ACHN (cell line): ENCODE results near the gene MPG.
"Not testable (repeated sequence)": the region's sequence is repeated elsewhere in the genome, so short reads cannot be mapped to it uniquely, and the experiment has no call there.

Experiments used
- DNase-seq: peaks from one replicate; pipeline ENCODE4 v3.0.0-alpha.2; 2015
- in situ Hi-C: cut with HindIII; loops from 2 replicates; pipeline ENCODE4 v1.10.0; 2017; ENCODE audit warnings: low sequenced_read_pairs, low pct_ligation_motif_present, low pct_unique_long_range_greater_than_20kb

Gene MPG

GRCh38 chr16:123558-124350 lies 45.7 kb downstream of the MPG start:
- DNase-seq, in situ Hi-C loops: not testable (repeated sequence)

DNA sequence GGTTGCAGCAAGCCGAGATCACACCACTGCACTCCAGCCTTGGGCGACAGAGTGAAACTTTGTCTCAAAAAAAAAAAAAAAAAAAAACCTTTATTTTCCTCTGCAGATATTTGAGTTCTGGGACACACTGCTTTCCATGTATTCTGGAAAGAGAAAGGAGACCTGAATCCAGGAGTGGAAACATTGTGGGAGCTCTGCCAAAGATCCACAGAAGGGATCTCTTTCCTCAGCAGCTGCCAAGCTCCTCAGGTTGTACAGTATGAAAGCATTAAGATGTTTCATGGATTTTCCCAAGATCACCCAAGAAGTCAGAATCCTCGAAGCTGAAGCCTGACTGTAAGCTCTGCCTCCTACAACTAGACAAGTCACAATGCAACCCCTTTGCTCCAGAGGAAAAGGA lies 47.0 kb downstream of the MPG start:
- DNase-seq, result no peak
- in situ Hi-C loops, result no loop called here

- in situ Hi-C loops, result no loop called here
- no peak for DNase-seq
Measured at GRCh38 chr16:129075-129474, 51.0 kb downstream of the MPG start.

- no peak for DNase-seq
- in situ Hi-C loops, result no loop called here
Measured at GRCh38 chr16:130533-131173, 52.6 kb downstream of the MPG start.

DNA sequence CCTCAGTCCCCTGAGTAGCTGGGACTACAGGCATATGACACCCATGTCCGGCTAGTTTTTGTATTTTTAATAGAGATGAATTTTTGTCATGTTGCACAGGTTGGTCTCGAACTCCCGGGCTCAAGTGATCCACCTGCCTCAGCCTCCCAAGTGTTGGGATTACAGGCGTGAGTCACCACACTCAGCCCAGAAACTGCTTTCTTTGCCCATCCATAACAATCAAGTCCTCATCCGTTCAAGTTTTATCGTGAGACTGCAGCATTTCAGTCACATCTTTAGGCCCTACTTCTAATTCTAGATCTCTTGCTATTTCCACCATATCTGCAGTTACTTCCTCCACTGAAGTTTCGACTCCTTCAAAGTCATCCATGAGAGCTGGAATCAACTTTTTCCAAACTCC lies 54.1 kb downstream of the MPG start:
- in situ Hi-C loops, result no loop called here
- no peak for DNase-seq

- in situ Hi-C loops, result no loop called here
Measured at GRCh38 chr16:133716-134115, 55.7 kb downstream of the MPG start.

More at GRCh38 chr16:133716-134115, 55.7 kb downstream of the MPG start:
- no peak for DNase-seq
